Activated CD4-positive, alpha-beta T cell treated with anti-CD3 and anti-CD28 coated beads for 36 hours (primary cell): ENCODE measurements around the gene HGS. TPM values are rescaled to one million over a fixed set of nuclear protein-coding genes. Genes with fewer than 3 reads are reported as not detected.

Experiments
- ATAC-seq: fragments of 200-7000 bp; cut with Tn5 transposase; one replicate; pipeline ENCODE4 v1.10.0; 2021; ENCODE audit warnings: mild to moderate bottlenecking, moderate library complexity
- CTCF ChIA-PET: fragments of 350-600 bp; sonication (Branson Sonifier 250); formaldehyde crosslinking; loops from one replicate; lab custom pipeline; 2021; ENCODE audit warnings: antibody characterized with exemption; lab: Charles Lee
- POLR2A ChIA-PET: fragments of 350-600 bp; sonication (Branson Sonifier 250); formaldehyde crosslinking; loops from one replicate; lab custom pipeline; 2021; ENCODE audit warnings: antibody characterized with exemption, inconsistent platforms; lab: Charles Lee
- DNase-seq: peaks from one replicate; pipeline ENCODE4 v3.0.0-alpha.2; 2020
- H3K27ac Mint-ChIP-seq: one replicate; pipeline ENCODE4 v1.8.0; 2021; ENCODE audit warnings: mixed read lengths
- H3K27me3 Mint-ChIP-seq: one replicate; pipeline ENCODE4 v1.8.0; 2021; ENCODE audit warnings: mixed read lengths
- H3K36me3 Mint-ChIP-seq: one replicate; pipeline ENCODE4 v1.8.0; 2021; ENCODE audit warnings: low read depth, mixed read lengths
- H3K4me1 Mint-ChIP-seq: one replicate; pipeline ENCODE4 v1.8.0; 2021; ENCODE audit warnings: mixed read lengths
- H3K4me3 Mint-ChIP-seq: one replicate; pipeline ENCODE4 v1.8.0; 2021; ENCODE audit warnings: mild to moderate bottlenecking, moderate library complexity, mixed read lengths
- H3K9me3 Mint-ChIP-seq: one replicate; pipeline ENCODE4 v1.8.0; 2021; ENCODE audit warnings: low read depth, mixed read lengths
- intact Hi-C, 2 experiments: fragments of 100-400 bp; cut with DNase I in 1 of 2; cut with micrococcal nuclease in 1 of 2; formaldehyde crosslinking; loops; one replicate each; pipeline versions ENCODE4 v1.14.2 to v1.15.1; 2022 to 2024; cut with DNase I, micrococcal nuclease
- total RNA-seq, 2 experiments: library from RNA; stranded (reverse); gene quantifications; one replicate each; pipeline ENCODE4 v1.2.3, GENCODE V29; 2021

The HGS gene
- total RNA-seq, 2 experiments from 2014 or later: 100 to 102 TPM

DNA sequence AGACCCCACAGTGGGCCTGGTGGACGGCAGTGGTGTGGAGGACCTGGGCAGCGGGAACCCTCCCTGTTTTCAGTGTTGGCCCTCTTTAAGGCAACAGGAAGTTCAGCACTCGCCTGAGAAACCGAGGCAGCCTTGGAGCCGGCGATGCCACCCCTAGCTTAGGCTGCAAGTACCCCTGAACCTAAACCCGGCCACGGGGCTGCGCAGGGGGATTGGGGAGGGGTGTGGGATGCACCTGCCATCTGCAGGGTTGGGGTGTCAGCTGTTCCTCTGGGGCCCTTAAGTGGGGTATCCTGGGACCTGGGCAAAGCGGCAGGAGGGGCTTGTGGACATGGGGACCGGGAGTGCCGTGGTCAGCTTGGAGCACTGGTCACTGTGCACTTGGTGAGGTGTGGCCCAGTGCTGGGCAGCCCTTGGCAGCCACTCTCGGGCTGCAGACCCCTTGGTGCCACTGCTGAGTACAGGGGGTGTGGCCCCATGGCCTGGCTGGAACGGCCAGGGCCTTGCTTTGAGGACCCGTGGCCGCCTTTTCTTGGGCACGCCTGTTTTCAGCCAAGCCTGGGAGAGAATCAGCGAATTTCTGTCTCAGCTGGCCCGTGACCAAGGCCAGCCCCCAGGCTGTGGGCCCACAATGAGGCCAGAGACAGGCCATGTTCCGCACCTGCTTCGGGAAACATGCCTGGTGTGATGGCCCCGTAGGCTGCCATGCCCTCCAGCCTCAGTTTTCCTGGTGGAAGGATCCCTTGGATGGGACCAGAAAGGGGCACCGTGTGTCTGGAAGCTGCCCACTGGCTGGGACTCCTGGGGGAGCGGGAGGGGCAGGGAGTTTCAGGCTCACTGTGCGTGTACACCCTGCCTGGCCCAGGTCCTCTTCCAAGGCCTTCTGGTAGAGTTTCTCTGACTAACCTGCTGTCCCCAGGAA lies 24.2 kb downstream of the HGS start:
- DNase-seq: no peak
- CTCF ChIA-PET: interaction anchor here (1.0 kb wide), 1 partner anchor 25 kb away, joined by 4 read pairs; the partner anchor contains the start of gene ARL16
- H3K4me1 Mint-ChIP-seq: peaks cover 32% of the 10 kb centered on the region
- H3K4me3 Mint-ChIP-seq: no peak overlapping the region
- ATAC-seq: no peak
- no peak overlapping the region for H3K27ac Mint-ChIP-seq
- peaks cover 26% of the 10 kb centered on the region for H3K36me3 Mint-ChIP-seq
- no peaks in the 10 kb centered on the region for H3K27me3 Mint-ChIP-seq
- intact Hi-C loops: no loop called here
- H3K9me3 Mint-ChIP-seq: no peaks in the 10 kb centered on the region
- POLR2A ChIA-PET: no interaction called here

DNA sequence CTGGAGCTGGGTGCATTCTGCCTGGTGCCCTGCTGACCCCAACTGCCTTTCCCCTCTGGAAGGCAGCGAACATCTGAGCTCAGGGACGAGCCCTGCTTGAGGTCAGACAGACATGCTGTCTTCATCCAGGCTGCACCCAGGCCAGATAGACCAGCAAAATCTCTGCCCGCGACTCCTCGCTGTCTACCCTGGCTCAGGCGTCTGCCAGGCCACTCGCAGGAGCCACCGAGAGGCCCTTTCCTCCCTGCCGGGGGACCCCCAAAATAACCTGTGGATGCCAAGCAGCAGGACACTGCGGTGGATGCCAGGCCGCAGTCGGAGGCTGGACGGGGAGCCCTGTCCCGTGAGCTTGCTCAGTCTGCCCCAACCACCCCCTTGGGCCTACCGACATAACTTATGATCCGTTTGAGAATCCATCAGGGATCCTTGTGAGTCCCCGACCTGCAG lies 25.0 kb downstream of the HGS start:
- intact Hi-C loops: no loop called here
- no peak for DNase-seq
- POLR2A ChIA-PET: no interaction called here

DNA sequence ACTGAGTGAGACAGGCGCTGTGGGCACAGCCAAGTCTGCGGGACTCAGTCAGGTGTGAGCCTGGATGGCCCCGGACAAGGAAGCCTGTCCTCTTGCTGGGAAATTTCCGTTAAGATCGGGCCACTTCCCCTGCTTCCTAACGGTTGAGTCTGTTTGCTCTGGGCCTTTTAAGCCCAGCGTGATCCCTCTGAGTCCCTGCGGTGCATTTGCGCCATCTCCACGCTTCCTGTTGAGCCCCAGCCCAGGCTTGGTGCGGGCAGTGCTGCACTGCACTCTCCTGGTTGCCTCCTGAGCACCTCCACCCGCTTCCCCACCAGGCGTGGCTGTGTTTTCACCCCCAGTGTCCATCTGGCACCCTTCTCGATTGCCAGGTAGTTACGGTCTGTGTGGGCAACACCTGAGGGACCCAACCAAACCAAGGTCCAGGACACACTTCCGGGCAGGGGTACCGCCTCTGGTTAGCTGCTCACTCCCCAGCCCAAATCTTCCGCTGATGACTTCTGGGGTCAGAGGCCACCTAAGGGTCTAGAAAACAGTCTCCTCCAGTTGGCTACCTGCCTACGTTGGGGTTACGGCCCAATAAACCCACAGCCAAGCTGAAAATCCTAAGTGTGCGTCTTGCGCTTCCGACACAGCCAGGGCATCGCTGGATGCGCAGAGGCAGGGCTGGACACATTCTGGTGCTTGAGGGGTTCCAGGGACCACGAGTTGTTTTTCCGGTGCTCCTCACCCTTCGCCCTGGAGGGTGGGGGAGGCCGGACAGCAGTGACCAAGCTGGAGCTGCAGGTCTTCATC lies 26.9 kb downstream of the HGS start:
- intact Hi-C loops: loop anchor here (1.0 to 5.0 kb wide), 5 partner anchors 7 to 413 kb away; partner anchors contain the start of genes ARHGDIA (in 1 of the 2), ASPSCR1 (in 1 of the 2), MRPL12 (in 1 of the 2) and SLC38A10 (in 1 of the 2)
- Mint-ChIP-seq H3K36me3 (peaks cover 14% of the 10 kb centered on the region), H3K27ac (peak overlapping the region; percentile 70), H3K4me3 (peak overlapping the region; percentile 61), H3K4me1 (peaks cover 27% of the 10 kb centered on the region), H3K27me3 (no peaks in the 10 kb centered on the region), H3K9me3 (no peaks in the 10 kb centered on the region)
- ATAC-seq: peak; percentile 20
- peak; percentile 57 for DNase-seq
- ChIA-PET POLR2A (interaction anchor here (1.2 to 3.5 kb wide), 2 partner anchors 8 to 26 kb away, joined by 4 to 10 read pairs; partner anchors contain the start of gene MRPL12), CTCF (interaction anchor here (0.6 to 0.9 kb wide), 3 partner anchors 12 to 18 kb away, joined by 3 to 4 read pairs (median 3); no protein-coding TSS in a partner anchor)

More for the DNA sequence above, 25.0 kb downstream of the HGS start:
- Mint-ChIP-seq H3K9me3 (no peaks in the 10 kb centered on the region), H3K36me3 (peaks cover 26% of the 10 kb centered on the region), H3K27ac (no peak overlapping the region), H3K27me3 (no peaks in the 10 kb centered on the region), H3K4me3 (no peak overlapping the region), H3K4me1 (peaks cover 36% of the 10 kb centered on the region)
- no peak for ATAC-seq
- CTCF ChIA-PET: interaction anchor here (0.6 to 1.0 kb wide), 2 partner anchors 26 to 35 kb away, joined by 3 to 4 read pairs; partner anchors contain the start of gene ARL16

DNA sequence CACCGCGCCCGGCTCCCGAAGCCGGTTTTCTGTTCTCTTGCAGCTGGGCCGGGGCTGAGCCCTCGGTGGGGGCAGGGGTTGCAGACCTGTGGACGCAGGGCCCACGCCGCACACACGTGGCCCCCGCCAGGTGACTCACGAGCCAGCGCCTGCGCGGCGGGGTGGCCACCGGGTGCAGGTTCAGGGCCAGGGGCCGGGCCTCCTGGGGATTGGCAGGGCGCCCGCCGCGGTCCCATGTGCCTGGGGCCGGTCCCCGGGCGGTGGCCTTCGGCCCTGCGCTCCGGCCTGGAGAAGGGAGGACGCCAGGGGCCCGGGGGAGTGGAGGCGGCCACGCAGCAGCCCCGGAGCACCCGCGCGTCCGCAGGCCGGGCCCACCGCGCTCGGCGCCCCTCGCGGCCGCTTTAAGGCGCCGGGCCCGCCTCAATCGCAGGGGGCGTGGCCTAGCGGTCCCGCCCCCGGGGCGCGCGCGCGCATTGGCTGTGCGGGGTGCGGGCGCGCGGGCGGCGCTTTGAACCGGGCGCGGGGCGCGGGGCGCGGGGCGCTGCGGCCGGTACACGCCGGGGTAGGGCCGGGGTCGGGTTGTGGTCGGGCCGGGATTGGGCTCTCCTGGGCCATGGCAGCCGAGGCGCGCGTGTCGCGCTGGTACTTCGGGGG lies 28.1 kb downstream of the HGS start, which contains the start of gene SLC25A10:
Gene SLC25A10 (plus strand): TSS at position 471 of the 654 bp plus-strand sequence. CDS start 143 bp downstream, at position 614.
- H3K4me3 Mint-ChIP-seq: peak within 1 kb of the TSS; percentile 89
- POLR2A ChIA-PET: interaction anchor here (0.6 to 3.5 kb wide), 4 partner anchors 9 to 1915 kb away, joined by 3 to 10 read pairs (median 4); partner anchors contain the start of genes CBX8 and MRPL12
- CTCF ChIA-PET: interaction anchor here (0.6 to 1.5 kb wide), 5 partner anchors 10 to 523 kb away, joined by 3 to 5 read pairs (median 4); no protein-coding TSS in a partner anchor
- no peaks in the 10 kb centered on the region for H3K27me3 Mint-ChIP-seq
- peak; percentile 87 for ATAC-seq
- H3K27ac Mint-ChIP-seq: peak within 1 kb of the TSS; percentile 84
- peaks cover 4% of the 10 kb centered on the region for H3K36me3 Mint-ChIP-seq
- DNase-seq: peak; percentile 93
- H3K4me1 Mint-ChIP-seq: peaks cover 24% of the 10 kb centered on the region
- intact Hi-C loops: loop anchor here (1.0 to 5.0 kb wide), 14 partner anchors 9 to 415 kb away; partner anchors contain the start of genes MRPL12 (in 2 of the 2), ALYREF (in 1 of the 2), ANAPC11 (in 1 of the 2) and ARHGDIA (in 1 of the 2)
- no peaks in the 10 kb centered on the region for H3K9me3 Mint-ChIP-seq

- CTCF ChIA-PET: interaction anchor here (1.5 kb wide), 1 partner anchor 36 kb away, joined by 4 read pairs; no protein-coding TSS in a partner anchor
- Mint-ChIP-seq H3K36me3 (peaks cover under 1% of the 10 kb centered on the region), H3K27me3 (no peaks in the 10 kb centered on the region), H3K4me3 (peak overlapping the region; percentile 89), H3K27ac (peak overlapping the region; percentile 84), H3K9me3 (no peaks in the 10 kb centered on the region), H3K4me1 (peaks cover 24% of the 10 kb centered on the region)
- DNase-seq (peak; percentile 56), ATAC-seq (peak; percentile 3)
- intact Hi-C loops: loop anchor here (1.0 to 5.0 kb wide), 12 partner anchors 9 to 415 kb away; partner anchors contain the start of genes ALYREF (in 1 of the 2), ANAPC11 (in 1 of the 2), ARL16 (in 1 of the 2) and CENPX (in 1 of the 2)
- POLR2A ChIA-PET: interaction anchor here (1.0 to 3.5 kb wide), 3 partner anchors 10 to 37 kb away, joined by 3 to 10 read pairs (median 8); partner anchors contain the start of gene MRPL12
Measured at GRCh38 chr17:81712468-81713003, 28.7 kb downstream of the HGS start.

GRCh38 chr17:81713004-81713555 lies 29.3 kb downstream of the HGS start:
- peak overlapping the region; percentile 89 for H3K4me3 Mint-ChIP-seq
- POLR2A ChIA-PET: interaction anchor here (1.0 to 3.5 kb wide), 3 partner anchors 10 to 37 kb away, joined by 3 to 10 read pairs (median 8); partner anchors contain the start of gene MRPL12
- no peaks in the 10 kb centered on the region for H3K9me3 Mint-ChIP-seq
- intact Hi-C loops: loop anchor here (2.0 to 5.0 kb wide), 4 partner anchors 36 to 416 kb away; partner anchors contain the start of genes CENPX (in 1 of the 2), LRRC45 (in 1 of the 2), NPLOC4 (in 1 of the 2) and SLC38A10 (in 1 of the 2)
- no peaks in the 10 kb centered on the region for H3K36me3 Mint-ChIP-seq
- CTCF ChIA-PET: interaction anchor here (1.5 kb wide), 1 partner anchor 37 kb away, joined by 4 read pairs; no protein-coding TSS in a partner anchor
- ATAC-seq (no peak), DNase-seq (no peak)
- peaks cover 24% of the 10 kb centered on the region for H3K4me1 Mint-ChIP-seq
- H3K27ac Mint-ChIP-seq: peak overlapping the region; percentile 84
- H3K27me3 Mint-ChIP-seq: no peaks in the 10 kb centered on the region

DNA sequence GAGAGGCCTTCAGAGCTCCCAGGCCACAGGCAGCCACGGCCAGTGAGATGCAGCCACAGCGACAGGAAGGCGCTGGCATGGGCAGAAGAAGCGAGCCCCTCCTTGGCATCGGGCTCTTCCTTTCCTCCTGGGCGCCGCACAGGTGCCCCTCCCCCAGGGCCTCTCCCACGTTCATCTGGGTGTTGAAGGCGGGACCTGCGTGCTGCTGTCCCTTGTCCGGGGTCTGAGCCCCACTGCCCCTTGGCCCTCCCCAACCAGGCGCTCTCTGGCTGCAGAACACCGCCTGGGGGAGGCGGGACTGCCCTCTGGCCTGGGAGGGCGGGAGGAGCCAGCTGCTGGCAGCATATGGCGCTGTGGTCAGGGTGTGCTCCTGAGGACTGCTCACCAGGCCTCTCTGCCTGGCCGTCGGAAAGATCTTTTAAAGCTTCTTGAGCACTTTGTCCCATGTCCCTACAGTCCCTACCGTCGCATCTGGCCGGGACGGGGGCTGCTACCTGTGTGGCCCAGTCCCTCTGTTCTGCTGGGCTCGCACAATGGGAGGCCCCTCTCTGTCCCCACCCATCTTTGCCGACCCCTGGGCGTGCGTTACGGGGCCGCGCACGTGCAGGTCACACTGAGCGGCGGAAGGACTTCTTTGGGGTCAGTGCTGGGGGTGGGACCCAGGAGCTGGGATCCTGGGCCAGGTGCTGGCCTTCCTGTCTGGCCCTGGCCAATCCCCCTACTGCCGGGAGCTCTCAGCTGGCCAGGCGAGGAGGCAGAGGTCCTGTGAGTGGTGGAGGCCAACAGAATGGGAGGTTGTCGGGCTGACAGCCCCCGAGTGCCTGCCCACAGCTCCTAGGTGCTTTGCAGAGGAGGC lies 30.0 kb downstream of the HGS start:
- Mint-ChIP-seq H3K9me3 (no peaks in the 10 kb centered on the region), H3K36me3 (no peaks in the 10 kb centered on the region), H3K27ac (no peak overlapping the region), H3K4me3 (peak overlapping the region; percentile 89), H3K4me1 (peaks cover 24% of the 10 kb centered on the region), H3K27me3 (no peaks in the 10 kb centered on the region)
- intact Hi-C loops: loop anchor here (2.0 to 5.0 kb wide), 4 partner anchors 36 to 416 kb away; partner anchors contain the start of genes CENPX (in 1 of the 2), LRRC45 (in 1 of the 2), NPLOC4 (in 1 of the 2) and SLC38A10 (in 1 of the 2)
- no peak for ATAC-seq
- POLR2A ChIA-PET: interaction anchor here (1.2 to 3.5 kb wide), 2 partner anchors 11 to 12 kb away, joined by 8 to 10 read pairs; partner anchors contain the start of gene MRPL12
- CTCF ChIA-PET: interaction anchor here (0.8 to 1.5 kb wide), 3 partner anchors 12 to 37 kb away, joined by 4 to 6 read pairs (median 4); no protein-coding TSS in a partner anchor
- no peak for DNase-seq

DNA sequence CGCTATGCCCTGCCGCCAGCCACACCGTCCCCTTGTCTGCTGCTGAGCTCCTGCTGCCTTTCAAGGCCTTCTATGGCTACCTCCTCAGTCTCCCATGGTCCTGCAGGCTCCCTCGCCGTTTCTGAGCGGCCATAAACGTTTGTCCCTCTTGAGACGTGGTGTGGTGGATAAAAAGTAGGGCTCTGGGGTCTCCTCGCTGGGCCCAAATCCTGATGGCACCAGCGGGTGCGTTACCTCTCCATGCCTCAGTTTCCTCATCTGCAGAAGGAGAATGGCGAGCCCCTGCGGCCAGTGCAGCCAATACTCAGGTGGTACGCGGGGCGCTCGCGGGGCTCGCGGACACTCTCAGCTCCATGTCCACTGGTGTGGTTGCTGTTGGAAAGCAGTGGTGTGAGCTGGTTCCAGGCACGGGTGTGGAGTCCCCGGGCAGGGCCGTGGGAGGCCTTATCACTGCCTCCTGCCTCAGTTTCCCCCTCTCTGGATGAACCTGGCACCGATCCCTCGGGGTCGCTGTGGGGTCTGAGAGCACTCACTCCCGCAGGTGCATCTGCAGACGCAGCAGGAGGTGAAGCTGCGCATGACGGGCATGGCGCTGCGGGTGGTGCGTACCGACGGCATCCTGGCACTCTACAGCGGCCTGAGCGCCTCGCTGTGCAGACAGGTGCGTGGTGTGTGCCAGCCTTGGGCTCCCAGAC lies 30.7 kb downstream of the HGS start:
- DNase-seq (no peak), ATAC-seq (no peak)
- H3K36me3 Mint-ChIP-seq: no peaks in the 10 kb centered on the region
- POLR2A ChIA-PET: interaction anchor here (3.5 kb wide), 1 partner anchor 12 kb away, joined by 10 read pairs; the partner anchor contains the start of gene MRPL12
- no peaks in the 10 kb centered on the region for H3K27me3 Mint-ChIP-seq
- intact Hi-C loops: loop anchor here (5.0 kb wide), 2 partner anchors 37 to 417 kb away; partner anchors contain the start of gene SLC38A10 (in 1 of the 2)
- no peak overlapping the region for H3K27ac Mint-ChIP-seq
- no peak overlapping the region for H3K4me3 Mint-ChIP-seq
- H3K4me1 Mint-ChIP-seq: peaks cover 24% of the 10 kb centered on the region
- CTCF ChIA-PET: interaction anchor here (0.8 to 1.2 kb wide), 2 partner anchors 11 to 20 kb away, joined by 4 to 6 read pairs; no protein-coding TSS in a partner anchor
- H3K9me3 Mint-ChIP-seq: no peaks in the 10 kb centered on the region
